NB4 (cell line): ENCODE measurements around the gene SPECC1L.

ENCODE experiments used
- POLR2A ChIP-seq: IDR thresholded peaks from 2 replicates; pipeline ENCODE4 v1.6.1; 2011; ENCODE audit warnings: mild to moderate bottlenecking; ENCODE audit not compliant: insufficient read length; ENCODE audit errors: extremely low read depth
- TF ChIP-seq, protein P1 (sequence below): IDR thresholded peaks from one replicate; pipeline ENCODE4 v1.5.1; 2012; ENCODE audit warnings: low read depth, low read length
- TF ChIP-seq, protein P2 (sequence below): IDR thresholded peaks from 2 replicates; pipeline ENCODE4 v1.6.1; 2011; ENCODE audit warnings: low read depth, low read length

DNA sequence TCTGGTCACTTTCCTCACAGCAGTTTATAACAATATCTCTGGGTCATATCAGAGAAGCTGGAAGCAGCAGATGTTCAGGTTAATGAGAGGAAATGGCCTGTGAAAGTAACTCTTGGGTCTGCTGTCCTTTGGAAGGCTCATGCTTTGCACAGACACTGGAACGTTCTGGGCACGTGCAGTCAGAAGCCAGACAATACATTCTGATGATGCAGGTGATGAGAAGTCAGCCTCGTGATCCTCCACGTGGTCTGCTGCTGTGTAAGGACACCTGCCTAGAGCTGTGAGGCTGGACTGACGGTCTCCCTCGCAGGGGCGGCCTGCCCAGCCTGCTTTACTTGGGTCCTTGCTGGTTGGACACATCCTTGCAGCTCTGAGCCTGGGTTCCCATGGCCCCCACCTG, 138.0 kb downstream of the SPECC1L start:
- TF ChIP-seq, protein P1, sequence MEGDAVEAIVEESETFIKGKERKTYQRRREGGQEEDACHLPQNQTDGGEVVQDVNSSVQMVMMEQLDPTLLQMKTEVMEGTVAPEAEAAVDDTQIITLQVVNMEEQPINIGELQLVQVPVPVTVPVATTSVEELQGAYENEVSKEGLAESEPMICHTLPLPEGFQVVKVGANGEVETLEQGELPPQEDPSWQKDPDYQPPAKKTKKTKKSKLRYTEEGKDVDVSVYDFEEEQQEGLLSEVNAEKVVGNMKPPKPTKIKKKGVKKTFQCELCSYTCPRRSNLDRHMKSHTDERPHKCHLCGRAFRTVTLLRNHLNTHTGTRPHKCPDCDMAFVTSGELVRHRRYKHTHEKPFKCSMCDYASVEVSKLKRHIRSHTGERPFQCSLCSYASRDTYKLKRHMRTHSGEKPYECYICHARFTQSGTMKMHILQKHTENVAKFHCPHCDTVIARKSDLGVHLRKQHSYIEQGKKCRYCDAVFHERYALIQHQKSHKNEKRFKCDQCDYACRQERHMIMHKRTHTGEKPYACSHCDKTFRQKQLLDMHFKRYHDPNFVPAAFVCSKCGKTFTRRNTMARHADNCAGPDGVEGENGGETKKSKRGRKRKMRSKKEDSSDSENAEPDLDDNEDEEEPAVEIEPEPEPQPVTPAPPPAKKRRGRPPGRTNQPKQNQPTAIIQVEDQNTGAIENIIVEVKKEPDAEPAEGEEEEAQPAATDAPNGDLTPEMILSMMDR: no peak
- no peak for TF ChIP-seq POLR2A
- TF ChIP-seq, protein P2, sequence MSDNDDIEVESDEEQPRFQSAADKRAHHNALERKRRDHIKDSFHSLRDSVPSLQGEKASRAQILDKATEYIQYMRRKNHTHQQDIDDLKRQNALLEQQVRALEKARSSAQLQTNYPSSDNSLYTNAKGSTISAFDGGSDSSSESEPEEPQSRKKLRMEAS: no peak
